ENCODE data around the gene CREB5.

GRCh38 chr7:28362812-28363211 is 49.5 kb upstream of the CREB5 start:
- TF ChIP-seq POLR2AphosphoS5 (IDR thresholded peaks at IDR 0.05; ENCODE audit: low read depth, low read length) = no peak
- TF ChIP-seq POLR2A (IDR thresholded peaks at IDR 0.05; ENCODE audit: low read depth, low read length) = no peak

All from GM12892 (cell line).